LNCaP clone FGC (cell line): Measurements from ENCODE around the gene TET2.

Source experiments
- DNase-seq: peaks from one replicate; pipeline ENCODE4 v3.0.0-alpha.2; 2011; ENCODE audit warnings: low read depth
- H3K4me3 ChIP-seq: 2 replicates; pipeline ENCODE4 v1.5.1; 2011; ENCODE audit warnings: mild to moderate bottlenecking, low read depth, low read length, control low read depth
- CTCF ChIP-seq: IDR thresholded peaks from 2 replicates; pipeline ENCODE4 v1.5.1; 2012; ENCODE audit warnings: mild to moderate bottlenecking; ENCODE audit not compliant: control insufficient read depth, insufficient read depth; ENCODE audit errors: extremely low read depth

The TET2 gene

GRCh38 chr4:105306820-105307219 is 160.1 kb downstream of the TET2 start:
- TF ChIP-seq CTCF: no peak
- no peak overlapping the region for H3K4me3 ChIP-seq
- no peak for DNase-seq

- no peak overlapping the region for H3K4me3 ChIP-seq
- no peak for DNase-seq
- no peak for TF ChIP-seq CTCF
Observed at GRCh38 chr4:105318486-105318885, 171.8 kb downstream of the TET2 start.

GRCh38 chr4:105327222-105327621 is 180.5 kb downstream of the TET2 start:
- TF ChIP-seq CTCF: no peak
- no peak for DNase-seq

GRCh38 chr4:105327956-105328355 is 181.3 kb downstream of the TET2 start:
- no peak for DNase-seq
- TF ChIP-seq CTCF: no peak
- no peak overlapping the region for H3K4me3 ChIP-seq

More at GRCh38 chr4:105327222-105327621, 180.5 kb downstream of the TET2 start:
- no peak overlapping the region for H3K4me3 ChIP-seq

GRCh38 chr4:105329081-105329480 is 182.4 kb downstream of the TET2 start:
- DNase-seq: no peak
- no peak for TF ChIP-seq CTCF
- H3K4me3 ChIP-seq: no peak overlapping the region
